ENCODE measurements around the gene BCAP29. TPM values are rescaled to one million over a fixed set of nuclear protein-coding genes. Genes with fewer than 3 reads are reported as not detected.

Gene BCAP29
- total RNA-seq, 4 donors from 2014 or later = 217 to 276 (median 221) TPM

GRCh38 chr7:107570298-107570697 is 9.7 kb upstream of the BCAP29 start:
- H3K4me3 ChIP-seq (replicated peaks in 1 of 3) = no peak overlapping the region
- no peak for DNase-seq
- no peaks in the 10 kb centered on the region for H3K9me3 ChIP-seq
- intact Hi-C loops (cut with DNase I) = loop anchor here (10.0 kb wide), 1 partner anchor 155 kb away; no protein-coding TSS in a partner anchor
- H3K27ac ChIP-seq = no peak overlapping the region
- WGBS, 2 donors = 93% methylated on average over 2 of the region's 2 CpGs
- H3K4me1 ChIP-seq = peaks cover 0 to 2% of the 10 kb centered on the region in 2 donors
- no peak for TF ChIP-seq CTCF (IDR thresholded peaks at IDR 0.05)
- no peaks in the 10 kb centered on the region for H3K27me3 ChIP-seq
- peaks cover 0 to 7% of the 10 kb centered on the region in 2 donors for H3K36me3 ChIP-seq

- Histone ChIP-seq H3K4me1 (no peaks in the 10 kb centered on the region), H3K9me3 (no peaks in the 10 kb centered on the region), H3K27me3 (no peaks in the 10 kb centered on the region), H3K4me3 (replicated peaks in 1 of 3) (no peak overlapping the region), H3K36me3 (peaks cover 0 to 7% of the 10 kb centered on the region in 2 donors), H3K27ac (no peak overlapping the region)
- no peak for DNase-seq
- TF ChIP-seq POLR2A (IDR thresholded peaks at IDR 0.05) (no peak), CTCF (IDR thresholded peaks at IDR 0.05) (no peak)
- intact Hi-C loops (cut with DNase I) = loop anchor here (10.0 kb wide), 1 partner anchor 151 kb away; no protein-coding TSS in a partner anchor
- 91 to 94% methylated on average over 4 of the region's 4 CpGs for WGBS, 2 donors
These were observed 6.5 kb upstream of the BCAP29 start for GRCh38 chr7:107573537-107573936.

- intact Hi-C loops (cut with DNase I) = loop anchor here (10.0 kb wide), 1 partner anchor 145 kb away; no protein-coding TSS in a partner anchor
- TF ChIP-seq CTCF (IDR thresholded peaks at IDR 0.05) (no peak), POLR2A (IDR thresholded peaks at IDR 0.05) (no peak)
- H3K4me3 ChIP-seq (replicated peaks in 1 of 3) = peak overlapping the region; percentile 70 to 100 (median 79)
- H3K9me3 ChIP-seq = no peaks in the 10 kb centered on the region
- DNase-seq = no peak
- WGBS, 2 donors = 2% methylated on average over 9 of the region's 9 CpGs
- peak overlapping the region; percentile 95 to 98 (median 97) for H3K27ac ChIP-seq
- peaks cover 1 to 9% of the 10 kb centered on the region in 2 donors for H3K36me3 ChIP-seq
- peaks cover 10 to 15% of the 10 kb centered on the region in 2 donors for H3K4me1 ChIP-seq
- no peaks in the 10 kb centered on the region for H3K27me3 ChIP-seq
These were observed 527 bp upstream of the BCAP29 start for GRCh38 chr7:107579554-107579884.

- H3K27me3 ChIP-seq = no peaks in the 10 kb centered on the region
- H3K9me3 ChIP-seq = no peaks in the 10 kb centered on the region
- peaks cover 12% of the 10 kb centered on the region in 2 donors for H3K36me3 ChIP-seq
- H3K27ac ChIP-seq = peak overlapping the region; percentile 95 to 98 (median 97)
- DNase-seq = no peak
- intact Hi-C loops (cut with DNase I) = no loop called here
- TF ChIP-seq POLR2A (IDR thresholded peaks at IDR 0.05) (no peak), CTCF (IDR thresholded peaks at IDR 0.05) (no peak)
- WGBS, 2 donors = 37 to 39% methylated on average over 10 of the region's 10 CpGs
- peaks cover 10 to 15% of the 10 kb centered on the region in 2 donors for H3K4me1 ChIP-seq
- peak overlapping the region; percentile 70 to 100 (median 79) for H3K4me3 ChIP-seq (replicated peaks in 1 of 3)
These were observed 804 bp downstream of the BCAP29 start for GRCh38 chr7:107580716-107581383.

GRCh38 chr7:107581387-107582013 is 1.5 kb downstream of the BCAP29 start:
- H3K36me3 ChIP-seq = peaks cover 12% of the 10 kb centered on the region in 2 donors
- H3K9me3 ChIP-seq = no peaks in the 10 kb centered on the region
- intact Hi-C loops (cut with DNase I) = no loop called here
- DNase-seq = no peak
- no peaks in the 10 kb centered on the region for H3K27me3 ChIP-seq
- peak overlapping the region; percentile 95 to 98 (median 97) for H3K27ac ChIP-seq
- peak overlapping the region in 2 of 3 donors; percentile 79 to 100 for H3K4me3 ChIP-seq (replicated peaks in 1 of 3)
- H3K4me1 ChIP-seq = peaks cover 16 to 20% of the 10 kb centered on the region in 2 donors
- peak in 1 of 2 donors; percentile 25 for TF ChIP-seq POLR2A (IDR thresholded peaks at IDR 0.05)
- no peak for TF ChIP-seq CTCF (IDR thresholded peaks at IDR 0.05)
- WGBS, 2 donors = 35 to 43% methylated on average over 5 of the region's 5 CpGs

Data from thyroid gland (tissue), 4 donors.